Right cardiac atrium (tissue), 5 donors: Measurements from ENCODE around the gene THEMIS2. TPM values are rescaled to one million over a fixed set of nuclear protein-coding genes. Genes with fewer than 3 reads are reported as not detected.
"Not testable (repeated sequence)": the region's sequence is repeated elsewhere in the genome, so short reads cannot be mapped to it uniquely, and the experiment has no call there.

Experiments
- ATAC-seq, 2 donors: fragments of 200-7000 bp; cut with Tn5 transposase; one replicate each; pipeline versions ENCODE4 v1.8.0 to v1.9.1; 2020; ENCODE audit warnings: moderate library complexity in 2 of 2, mild to moderate bottlenecking in 1 of 2
- DNase-seq, 3 donors: peaks; one replicate each; pipeline ENCODE4 v3.0.0-alpha.2; 2020
- H3K27ac ChIP-seq: one replicate; pipeline ENCODE4 v1.5.1; 2013; ENCODE audit warnings: mild to moderate bottlenecking, low read length, control low read depth, moderate library complexity
- H3K27me3 ChIP-seq: one replicate; pipeline ENCODE4 v1.6.1; 2013; ENCODE audit not compliant: control insufficient read depth, insufficient read depth
- H3K4me1 ChIP-seq: one replicate; pipeline ENCODE4 v1.6.1; 2013; ENCODE audit warnings: low read length; ENCODE audit not compliant: control insufficient read depth, insufficient read depth
- H3K4me3 ChIP-seq: one replicate; pipeline ENCODE4 v1.5.1; 2013; ENCODE audit warnings: low read length, control low read depth
- H3K9me3 ChIP-seq: one replicate; pipeline ENCODE4 v1.6.1; 2013; ENCODE audit warnings: low read length; ENCODE audit not compliant: control insufficient read depth
- WGBS: extraction: QIAGEN DNeasy Blood & Tissue Kit; methylation state at CpG from one replicate; pipeline ENCODE4 v1.1.7; 2013; 5-methylcytosine and 5-hydroxymethylcytosine counted together
- intact Hi-C, 4 donors: fragments of 100-400 bp; cut with DNase I; formaldehyde crosslinking; loops; one replicate each; pipeline versions ENCODE4 v1.11.0 to v1.14.0; 2022 to 2023
- long read RNA-seq, 4 donors: library from polyadenylated mRNA; unstranded; transcript quantifications; one replicate each; pipeline ENCODE4 v2.0.0, GENCODE V29; 2020 to 2021
- polyA plus RNA-seq: library from polyadenylated mRNA; stranded (reverse); fragments of 200-250 nt; gene quantifications from one replicate; pipeline ENCODE4 v1.2.3, GENCODE V29; 2013
- total RNA-seq, 4 donors: library from RNA; stranded (reverse); fragmentation: NEBNext Ultra II Directional; extraction: Animal tissue kit (Norgen Biotek cat#: 25700); gene quantifications; one replicate each; pipeline ENCODE4 v1.2.1, GENCODE V29; 2021
- donor health status: healthy with polysubstance abuse.
- donor health status: DM: no; HTN: yes; CAD: no.
- donor health status: DM: no; HTN: no; CAD: no.
- donor health status: DM: no; HTN: yes; CAD: no; lungs with severe emphysema.
- donor health status: DM: yes; HTN: yes; CAD: no.

The THEMIS2 gene
- total RNA-seq (10 to 100 TPM in 1 of 4 donors, 1 to 10 TPM in 3; 7.6 to 10.1 (median 9.3) TPM), polyA plus RNA-seq (5.1 TPM)
- long read RNA-seq, donor 1, partial matches to known transcripts, result 3 of 9 reads
- long read RNA-seq, donor 1, other reads (novel, unspliced or antisense), result 1 of 9 reads
- long read RNA-seq, donor 2, partial matches to known transcripts, result 1 of 7 reads
- long read RNA-seq, donor 2, other reads (novel, unspliced or antisense), result 2 of 7 reads
- long read RNA-seq, donor 3, transcript THEMIS2-202 (6 exons, 2,687 nt), result major isoform, 8 of 19 reads
- long read RNA-seq, donor 3, partial matches to known transcripts, result 9 of 19 reads
- long read RNA-seq, donor 3, other reads (novel, unspliced or antisense), result 1 of 19 reads
- long read RNA-seq, donor 4, transcript THEMIS2-202 (6 exons, 2,687 nt), result major isoform, 5 of 8 reads
- long read RNA-seq, donor 4, partial matches to known transcripts, result 0 of 8 reads
- long read RNA-seq, donor 4, other reads (novel, unspliced or antisense), result 2 of 8 reads

DNA sequence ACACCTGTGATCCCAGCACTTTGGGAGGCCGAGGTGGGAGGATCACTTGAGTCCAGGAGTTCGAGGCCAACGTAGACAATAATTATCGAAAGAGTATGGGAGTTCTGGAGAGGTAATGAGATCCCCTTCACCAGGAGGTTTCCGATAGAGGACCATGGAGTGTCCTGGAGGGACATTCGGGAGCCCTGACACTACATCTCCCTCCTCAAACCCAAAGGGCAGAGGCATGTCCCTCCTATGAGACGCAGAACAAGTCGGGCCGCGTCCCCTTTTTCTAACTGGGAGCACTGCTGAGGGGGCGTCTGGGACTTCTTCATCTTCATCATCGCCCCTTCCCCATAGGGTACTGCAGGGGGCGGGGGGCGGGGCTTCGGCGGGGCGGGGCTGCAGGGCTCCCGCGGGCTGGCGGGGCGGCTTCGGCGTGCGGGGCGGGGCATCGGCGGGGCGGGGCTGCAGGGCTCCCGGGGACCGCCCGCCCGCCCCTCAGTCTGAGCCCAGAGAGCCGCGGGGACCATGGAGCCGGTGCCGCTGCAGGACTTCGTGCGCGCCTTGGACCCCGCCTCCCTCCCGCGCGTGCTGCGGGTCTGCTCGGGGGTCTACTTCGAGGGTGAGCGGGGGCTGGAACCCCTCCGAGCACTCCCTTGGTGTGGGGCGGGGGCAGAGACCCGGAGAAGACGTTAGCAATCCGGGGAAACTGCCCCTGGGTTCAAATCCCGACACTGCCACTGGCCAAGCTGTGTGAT lies at the start of gene THEMIS2:
Gene THEMIS2, plus strand, starts transcription at position 486 of the 743 bp plus-strand sequence. Its CDS starts 28 bp downstream, at position 514.
- no peaks in the 10 kb centered on the region for H3K27me3 ChIP-seq
- intact Hi-C loops, result no loop called here
- WGBS, result 10% methylated on average over 53 of the region's 53 CpGs
- H3K9me3 ChIP-seq, result no peaks in the 10 kb centered on the region
- ATAC-seq (peak; percentile 90 to 91), DNase-seq (peak; percentile 74 to 92 (median 91))
- H3K27ac ChIP-seq, result no peak within 1 kb of the TSS
- peaks cover 4% of the 10 kb centered on the region for H3K4me1 ChIP-seq
- peak within 1 kb of the TSS; percentile 53 for H3K4me3 ChIP-seq

DNA sequence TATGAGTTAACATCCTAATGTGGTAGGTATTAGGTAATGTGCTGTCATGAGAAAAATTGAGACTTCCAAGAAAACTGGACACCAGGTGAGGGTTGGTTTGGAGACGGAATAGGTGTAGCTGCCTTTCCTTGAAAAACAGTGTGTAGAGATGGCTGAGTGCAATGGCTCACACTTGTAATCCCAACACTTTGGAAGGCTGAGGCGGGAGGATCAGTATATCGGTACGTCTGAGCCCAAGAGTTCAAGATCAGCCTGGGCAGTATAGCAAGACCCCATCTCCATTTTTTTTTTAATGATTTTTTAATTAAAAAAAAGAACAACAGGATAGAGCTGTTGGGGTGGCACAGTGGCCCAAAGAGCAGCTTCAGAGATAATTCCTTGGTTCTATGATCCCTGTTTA lies 48.6 kb upstream of the THEMIS2 start:
- Histone ChIP-seq H3K27ac (no peak overlapping the region), H3K4me1 (no peaks in the 10 kb centered on the region), H3K9me3 (no peaks in the 10 kb centered on the region), H3K4me3 (no peak overlapping the region), H3K27me3 (no peaks in the 10 kb centered on the region)
- DNase-seq (no peak), ATAC-seq (no peak)
- intact Hi-C loops, result no loop called here
- WGBS, result 97% methylated on average over 4 of the region's 4 CpGs

DNA sequence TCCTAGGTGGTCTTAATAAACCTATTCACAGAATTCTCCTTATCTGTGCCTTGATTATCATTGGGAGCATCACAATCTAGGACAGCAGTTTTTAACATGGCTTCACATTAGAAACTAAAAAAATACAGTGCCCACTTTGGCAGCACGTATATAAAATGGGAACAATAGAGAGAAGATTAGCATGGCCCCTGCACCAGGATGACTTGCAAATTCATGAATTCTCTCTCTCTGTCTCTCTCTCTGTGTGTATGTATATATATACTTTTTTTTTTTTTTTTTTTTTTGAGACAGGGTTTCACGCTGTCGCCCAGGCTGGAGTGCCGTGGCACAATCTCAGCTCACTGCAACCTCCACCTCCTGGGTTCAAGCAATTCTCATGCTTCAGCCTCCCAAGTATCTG lies 47.9 kb upstream of the THEMIS2 start:
- H3K27me3 ChIP-seq, result no peaks in the 10 kb centered on the region
- intact Hi-C loops, result no loop called here
- H3K4me3 ChIP-seq, result no peak overlapping the region
- H3K9me3 ChIP-seq, result no peaks in the 10 kb centered on the region
- WGBS, result over 99% methylated on average over 4 of the region's 4 CpGs
- no peaks in the 10 kb centered on the region for H3K4me1 ChIP-seq
- H3K27ac ChIP-seq, result no peak overlapping the region
- DNase-seq (no peak), ATAC-seq (no peak)

DNA sequence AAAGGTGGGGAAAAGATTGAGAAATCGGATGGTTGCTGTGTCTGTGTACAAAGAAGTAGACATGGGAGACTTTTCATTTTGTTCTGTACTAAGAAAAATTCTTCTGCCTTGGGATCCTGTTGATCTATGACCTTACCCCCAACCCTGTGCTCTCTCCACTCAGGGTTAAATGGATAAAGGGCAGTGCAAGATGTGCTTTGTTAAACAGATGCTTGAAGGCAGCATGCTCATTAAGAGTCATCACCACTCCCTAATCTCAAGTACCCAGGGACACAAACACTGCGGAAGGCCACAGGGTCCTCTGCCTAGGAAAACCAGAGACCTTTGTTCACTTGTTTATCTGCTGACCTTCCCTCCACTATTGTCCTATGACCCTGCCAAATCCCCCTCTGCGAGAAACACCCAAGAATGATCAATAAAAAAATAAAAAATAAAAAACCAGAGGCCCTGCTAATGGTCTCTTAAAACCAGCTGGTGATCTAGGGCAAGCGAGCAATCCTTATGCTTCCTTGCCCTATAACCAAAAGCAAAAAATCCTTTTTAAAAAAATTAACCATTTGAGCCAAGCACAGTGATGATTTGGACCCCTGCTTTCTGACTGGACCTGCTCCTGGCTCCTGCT lies 42.9 kb upstream of the THEMIS2 start:
- DNase-seq, ATAC-seq, H3K4me1 ChIP-seq, intact Hi-C loops, H3K9me3 ChIP-seq, H3K27me3 ChIP-seq: not testable (repeated sequence)
- H3K4me3 ChIP-seq, result peak overlapping the region; percentile 87
- WGBS, result 89% methylated on average over 3 of the region's 4 CpGs
- peak overlapping the region; percentile 95 for H3K27ac ChIP-seq

DNA sequence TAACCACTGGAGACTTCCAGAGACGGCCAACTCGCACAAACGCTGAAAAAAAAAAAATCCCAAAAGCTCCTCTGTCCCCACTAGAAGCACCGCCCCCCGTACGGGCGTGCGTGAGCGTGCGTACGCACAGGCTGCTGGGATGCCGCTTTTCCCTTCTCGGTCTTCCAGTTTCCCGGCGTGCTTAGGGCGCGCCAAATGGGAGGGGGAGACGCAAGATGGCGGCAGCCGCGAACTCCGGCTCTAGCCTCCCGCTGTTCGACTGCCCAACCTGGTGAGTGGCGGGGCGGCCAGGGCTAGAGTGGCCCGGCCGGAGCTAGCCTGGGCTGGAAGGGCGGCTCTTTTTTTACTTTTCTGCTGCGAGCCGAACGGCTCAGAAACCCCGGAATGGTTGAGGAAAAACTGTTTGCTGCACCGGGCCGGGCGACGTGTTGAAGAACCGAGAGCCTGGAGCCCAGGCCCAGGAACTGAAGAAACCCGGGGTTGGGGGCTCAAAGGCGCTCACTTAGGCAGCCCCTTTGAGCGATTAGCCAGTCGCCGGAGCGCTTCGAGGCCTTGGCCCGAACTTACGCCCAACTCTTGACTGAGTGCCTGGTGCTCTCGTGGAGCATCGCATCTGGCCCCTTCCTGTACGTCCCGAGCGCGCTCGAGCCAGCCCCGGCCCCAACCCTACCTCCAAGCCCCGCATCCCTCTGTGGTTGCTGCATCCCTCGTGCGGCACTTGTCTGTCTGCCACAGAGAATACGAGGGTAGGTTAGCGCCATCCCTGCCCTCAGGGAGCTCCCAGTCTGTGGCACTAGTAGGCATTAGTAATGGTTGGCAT lies 41.5 kb upstream of the THEMIS2 start, which contains the start of gene PPP1R8:
Gene PPP1R8, plus strand, starts transcription at position 162 of the 820 bp plus-strand sequence. Its CDS starts 54 bp downstream, at position 216.
- under 1% methylated on average over 60 of the region's 60 CpGs for WGBS
- intact Hi-C loops, result no loop called here
- Histone ChIP-seq H3K9me3 (no peaks in the 10 kb centered on the region), H3K27ac (peak within 1 kb of the TSS; percentile 95), H3K27me3 (no peaks in the 10 kb centered on the region), H3K4me1 (peaks cover 4% of the 10 kb centered on the region), H3K4me3 (peak within 1 kb of the TSS; percentile 87)
- DNase-seq, result peak; percentile 95 to 98 (median 97)
- ATAC-seq, result peak; percentile 99 to 100

DNA sequence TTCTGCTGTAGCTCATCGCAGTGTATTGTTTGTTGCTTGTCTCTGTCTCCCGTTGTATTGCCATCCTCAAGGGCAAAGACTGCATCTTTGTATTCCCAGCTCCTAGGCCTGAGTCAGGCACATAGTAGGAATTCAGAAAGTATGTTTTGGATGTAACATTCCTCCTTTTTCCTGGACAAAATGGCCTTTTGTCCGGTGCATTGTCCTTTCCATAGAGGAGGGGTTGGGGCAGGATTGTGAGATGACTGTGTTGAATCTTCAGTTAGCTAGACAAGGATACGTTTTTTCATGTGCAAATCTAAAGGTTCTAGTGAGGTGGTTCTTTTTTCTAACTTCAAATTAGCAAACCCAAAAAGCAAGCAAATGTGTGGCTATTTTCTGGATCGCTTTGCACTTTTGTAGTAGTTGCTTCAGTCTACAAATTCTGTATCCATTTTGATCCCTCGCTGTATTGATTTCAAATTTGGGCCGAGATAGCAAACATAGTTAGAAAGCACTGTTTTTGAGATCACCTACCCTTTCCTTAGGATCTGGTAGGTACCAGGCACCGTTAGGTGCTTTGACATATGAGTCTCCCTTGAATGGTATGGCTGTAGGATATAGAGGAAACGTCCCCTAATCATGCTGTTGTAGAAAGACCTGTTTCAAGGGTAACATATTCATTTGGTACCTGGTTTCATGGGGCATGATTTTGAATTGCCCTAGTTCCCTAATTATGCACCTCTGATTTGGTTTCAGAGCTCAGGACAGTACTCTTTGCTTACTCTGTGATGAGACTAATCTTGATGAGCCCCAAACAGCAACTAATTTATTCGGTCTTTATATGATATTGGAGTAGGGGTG lies 40.6 kb upstream of the THEMIS2 start:
- intact Hi-C loops, result no loop called here
- no peaks in the 10 kb centered on the region for H3K27me3 ChIP-seq
- DNase-seq, result no peak
- peaks cover 4% of the 10 kb centered on the region for H3K4me1 ChIP-seq
- H3K9me3 ChIP-seq, result no peaks in the 10 kb centered on the region
- ATAC-seq, result no peak
- H3K27ac ChIP-seq, result no peak overlapping the region
- peak overlapping the region; percentile 87 for H3K4me3 ChIP-seq
- 47% methylated on average over 10 of the region's 10 CpGs for WGBS

DNA sequence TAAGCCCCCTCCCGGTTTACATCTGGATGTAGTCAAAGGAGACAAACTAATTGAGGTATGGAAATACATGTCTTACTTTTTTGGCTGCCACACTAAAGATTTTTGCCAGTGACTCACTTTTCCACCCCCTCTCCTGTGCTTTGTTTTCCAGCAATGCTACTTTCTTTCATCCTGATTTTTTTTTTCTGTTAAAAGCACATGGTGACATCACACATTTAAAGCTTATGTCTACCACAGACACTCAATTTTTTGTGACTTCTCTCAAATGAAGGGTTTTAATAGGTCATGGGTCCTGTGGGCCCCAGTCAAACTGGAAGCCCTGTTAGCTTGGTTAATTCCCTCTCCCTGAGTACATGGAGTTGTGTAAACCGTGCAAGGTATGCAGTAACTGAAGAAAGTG lies 39.6 kb upstream of the THEMIS2 start:
- WGBS, result 84% methylated on average over 2 of the region's 2 CpGs
- DNase-seq, result no peak
- H3K27me3 ChIP-seq, result no peaks in the 10 kb centered on the region
- no peak overlapping the region for H3K27ac ChIP-seq
- intact Hi-C loops, result no loop called here
- peaks cover 4% of the 10 kb centered on the region for H3K4me1 ChIP-seq
- no peak overlapping the region for H3K4me3 ChIP-seq
- no peaks in the 10 kb centered on the region for H3K9me3 ChIP-seq
- no peak for ATAC-seq

DNA sequence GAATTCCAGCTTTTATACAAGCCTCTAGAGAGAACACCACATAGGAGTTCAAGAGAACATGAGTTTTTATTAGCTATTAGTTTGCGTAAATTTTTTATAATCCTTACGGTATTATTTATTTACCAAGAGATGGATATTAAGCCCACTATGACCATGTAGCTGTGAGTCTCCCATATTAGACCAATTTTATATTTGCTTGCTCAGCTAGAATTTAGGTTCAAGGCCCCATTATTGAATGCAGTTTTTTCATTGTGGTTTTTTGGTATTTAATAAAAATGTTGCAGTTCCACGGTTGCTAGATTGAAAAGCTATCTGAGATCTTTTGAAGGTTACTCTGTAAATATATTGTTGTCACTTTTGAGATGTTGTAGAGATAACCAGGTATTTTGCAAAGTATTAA lies 38.9 kb upstream of the THEMIS2 start:
- H3K9me3 ChIP-seq, result no peaks in the 10 kb centered on the region
- DNase-seq, result no peak
- 92% methylated on average over 3 of the region's 3 CpGs for WGBS
- H3K4me3 ChIP-seq, result no peak overlapping the region
- H3K4me1 ChIP-seq, result peaks cover 4% of the 10 kb centered on the region
- no peak for ATAC-seq
- intact Hi-C loops, result no loop called here
- no peaks in the 10 kb centered on the region for H3K27me3 ChIP-seq
- H3K27ac ChIP-seq, result no peak overlapping the region

DNA sequence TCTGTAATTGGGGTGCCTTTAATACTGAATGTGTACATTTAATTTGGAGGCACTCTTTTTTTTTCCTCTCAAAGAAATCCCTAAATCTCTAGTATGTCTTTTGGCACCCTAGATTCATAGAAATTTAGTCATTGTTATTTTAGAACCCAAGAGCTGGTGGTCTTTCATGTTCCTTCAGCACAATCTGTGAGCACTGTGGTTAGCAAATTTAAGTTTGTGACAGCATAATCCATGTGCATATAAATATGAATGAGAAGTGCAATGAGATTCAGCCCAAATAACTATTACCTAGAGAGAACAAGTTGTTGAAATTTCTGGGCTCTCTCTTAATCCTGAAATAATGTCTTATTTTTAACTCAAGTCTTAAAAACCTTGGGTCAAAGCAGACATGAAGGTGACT lies 37.3 kb upstream of the THEMIS2 start:
- Histone ChIP-seq H3K27me3 (no peaks in the 10 kb centered on the region), H3K9me3 (no peaks in the 10 kb centered on the region), H3K27ac (no peak overlapping the region), H3K4me1 (peaks cover 1% of the 10 kb centered on the region), H3K4me3 (no peak overlapping the region)
- DNase-seq (no peak), ATAC-seq (no peak)
- intact Hi-C loops, result no loop called here

DNA sequence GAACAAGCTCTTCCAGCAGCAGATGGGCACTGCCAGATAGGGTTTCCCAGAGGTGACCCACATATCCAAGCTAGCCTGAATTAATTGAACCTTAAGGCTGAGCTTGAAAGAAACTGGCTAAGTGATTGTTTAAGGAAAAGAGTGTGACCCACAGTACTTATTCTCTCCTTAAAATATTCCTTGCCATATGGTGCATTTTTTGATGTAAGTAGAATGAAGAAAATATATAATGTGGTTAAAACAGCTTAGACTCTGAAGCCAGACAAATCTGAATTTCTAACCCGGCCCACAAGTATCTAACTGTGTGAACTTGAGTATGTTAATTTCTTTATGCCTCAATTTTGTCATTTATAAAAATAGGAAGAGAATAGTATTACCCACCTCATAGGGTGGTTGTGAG lies 36.8 kb upstream of the THEMIS2 start:
- no peak overlapping the region for H3K27ac ChIP-seq
- no peak overlapping the region for H3K4me3 ChIP-seq
- 89% methylated on average over 1 of the region's 1 CpG for WGBS
- no peak for ATAC-seq
- H3K9me3 ChIP-seq, result no peaks in the 10 kb centered on the region
- H3K27me3 ChIP-seq, result no peaks in the 10 kb centered on the region
- intact Hi-C loops, result no loop called here
- DNase-seq, result no peak
- H3K4me1 ChIP-seq, result peaks cover 1% of the 10 kb centered on the region
